Esophagus muscularis mucosa (tissue), 4 donors: Measurements from ENCODE around the gene GLP2R. TPM values are rescaled to one million over a fixed set of nuclear protein-coding genes. Genes with fewer than 3 reads are reported as not detected.
A peak's percentile ranks its signal among the peaks of the same experiment; 100 is the strongest.
"Not testable (repeated sequence)": the region's sequence is repeated elsewhere in the genome, so short reads cannot be mapped to it uniquely, and the experiment has no call there.

Source experiments
- DNase-seq: peaks from one replicate; pipeline ENCODE4 v3.0.0-alpha.2; 2017; ENCODE audit errors: extremely low spot score
- H3K27ac ChIP-seq, 4 donors: fragments of 200-600 bp; sonication (generic); replicated peaks in 1 of 4; 1 replicate in 3 of 4; 2 replicates in 1 of 4; pipeline ENCODE4 v1.5.1; 2016 to 2019; ENCODE audit warnings: mild to moderate bottlenecking in 1 of 4
- H3K27me3 ChIP-seq, 4 donors: fragments of 200-600 bp; sonication (generic); one replicate each; pipeline versions ENCODE4 v1.5.1 to v1.6.0; 2016 to 2019
- H3K36me3 ChIP-seq, 4 donors: fragments of 200-600 bp; sonication (generic); one replicate each; pipeline ENCODE4 v1.5.1; 2016 to 2019
- H3K4me1 ChIP-seq, 4 donors: fragments of 200-600 bp; sonication (generic); one replicate each; pipeline ENCODE4 v1.5.1; 2016 to 2019
- H3K4me3 ChIP-seq, 4 donors: fragments of 200-600 bp; sonication (generic); 1 replicate in 2 of 4; 2 replicates in 2 of 4; pipeline ENCODE4 v1.5.1; 2016 to 2019; ENCODE audit warnings: mild to moderate bottlenecking in 4 of 4, moderate library complexity in 1 of 4
- H3K9me3 ChIP-seq, 4 donors: fragments of 200-600 bp; sonication (generic); 1 replicate in 3 of 4; 2 replicates in 1 of 4; pipeline ENCODE4 v1.5.1; 2016 to 2019
- EP300 ChIP-seq: sonication (generic); formaldehyde crosslinking; IDR thresholded peaks from one replicate; pipeline ENCODE4 v1.6.1; 2017; ENCODE audit warnings: antibody characterized with exemption
- POLR2A ChIP-seq: fragments of 450-650 bp; IDR thresholded peaks from one replicate; pipeline ENCODE4 v1.6.1; 2017; ENCODE audit warnings: antibody characterized with exemption, moderate library complexity, mild to moderate bottlenecking, low read depth
- POLR2AphosphoS5 ChIP-seq, 2 donors: sonication (generic); formaldehyde crosslinking; IDR thresholded peaks; one replicate each; pipeline ENCODE4 v1.6.1; 2017; ENCODE audit warnings: antibody characterized with exemption in 2 of 2
- WGBS: methylation state at CpG from one replicate; pipeline ENCODE4 v1.1.5; 2018; 5-methylcytosine and 5-hydroxymethylcytosine counted together
- intact Hi-C: fragments of 100-400 bp; cut with DNase I; formaldehyde crosslinking; loops from one replicate; pipeline ENCODE4 v1.15.1; 2023
- total RNA-seq, 4 donors: library from RNA; depleted of rRNA; stranded (reverse); fragments of >200 nt; gene quantifications; one replicate each; pipeline versions ENCODE4 v1.1.0 to v1.2.1, GENCODE V29; 2016
- TF ChIP-seq, protein P1 (sequence below), 3 experiments: fragments of 200-600 bp in 2 of 3; fragments of 450-650 bp in 1 of 3; sonication (generic) in 2 of 3; IDR thresholded peaks; one replicate each; pipeline ENCODE4 v1.5.1; 2017 to 2019; ENCODE audit warnings: antibody characterized with exemption in 3 of 3, mild to moderate bottlenecking in 2 of 3, moderate library complexity in 1 of 3

The GLP2R gene, protein sequence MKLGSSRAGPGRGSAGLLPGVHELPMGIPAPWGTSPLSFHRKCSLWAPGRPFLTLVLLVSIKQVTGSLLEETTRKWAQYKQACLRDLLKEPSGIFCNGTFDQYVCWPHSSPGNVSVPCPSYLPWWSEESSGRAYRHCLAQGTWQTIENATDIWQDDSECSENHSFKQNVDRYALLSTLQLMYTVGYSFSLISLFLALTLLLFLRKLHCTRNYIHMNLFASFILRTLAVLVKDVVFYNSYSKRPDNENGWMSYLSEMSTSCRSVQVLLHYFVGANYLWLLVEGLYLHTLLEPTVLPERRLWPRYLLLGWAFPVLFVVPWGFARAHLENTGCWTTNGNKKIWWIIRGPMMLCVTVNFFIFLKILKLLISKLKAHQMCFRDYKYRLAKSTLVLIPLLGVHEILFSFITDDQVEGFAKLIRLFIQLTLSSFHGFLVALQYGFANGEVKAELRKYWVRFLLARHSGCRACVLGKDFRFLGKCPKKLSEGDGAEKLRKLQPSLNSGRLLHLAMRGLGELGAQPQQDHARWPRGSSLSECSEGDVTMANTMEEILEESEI
- 10 to 100 TPM in 3 of 4 donors, 1 to 10 TPM in 1; 9.1 to 16.6 (median 14.6) TPM for total RNA-seq

DNA sequence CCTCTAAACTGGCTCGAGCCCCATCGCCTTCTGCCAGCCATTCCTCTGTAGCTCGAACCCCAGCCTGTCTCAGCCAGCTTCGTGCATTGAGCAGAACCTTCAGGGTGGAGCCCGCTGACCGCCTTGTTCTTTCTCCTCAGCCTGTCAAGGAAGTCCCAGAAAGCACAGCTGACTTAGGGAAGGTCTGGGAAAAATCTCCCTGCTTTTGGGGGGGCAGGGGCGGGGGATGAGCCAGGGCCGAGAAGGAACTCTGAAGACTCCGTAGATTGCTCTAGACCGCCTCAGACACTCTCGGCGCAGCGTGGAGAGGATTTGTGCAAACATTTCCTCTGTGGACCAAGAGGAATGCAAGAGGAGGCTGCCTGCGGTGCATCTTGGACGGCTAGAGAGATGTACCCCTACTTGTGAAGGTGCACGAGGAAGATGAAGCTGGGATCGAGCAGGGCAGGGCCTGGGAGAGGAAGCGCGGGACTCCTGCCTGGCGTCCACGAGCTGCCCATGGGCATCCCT is at the start of gene GLP2R:
TSS of gene GLP2R (plus strand) at position 284 of the 510 bp plus-strand sequence. CDS start at position 424, 140 bp downstream.
- intact Hi-C loops, result loop anchor here (5.0 kb wide), 1 partner anchor 47 kb away; no protein-coding TSS in a partner anchor
- H3K9me3 ChIP-seq, result no peaks in the 10 kb centered on the region
- TF ChIP-seq POLR2AphosphoS5 (IDR thresholded peaks at IDR 0.05) (no peak), POLR2A (no peak), EP300 (no peak)
- TF ChIP-seq, protein P1, sequence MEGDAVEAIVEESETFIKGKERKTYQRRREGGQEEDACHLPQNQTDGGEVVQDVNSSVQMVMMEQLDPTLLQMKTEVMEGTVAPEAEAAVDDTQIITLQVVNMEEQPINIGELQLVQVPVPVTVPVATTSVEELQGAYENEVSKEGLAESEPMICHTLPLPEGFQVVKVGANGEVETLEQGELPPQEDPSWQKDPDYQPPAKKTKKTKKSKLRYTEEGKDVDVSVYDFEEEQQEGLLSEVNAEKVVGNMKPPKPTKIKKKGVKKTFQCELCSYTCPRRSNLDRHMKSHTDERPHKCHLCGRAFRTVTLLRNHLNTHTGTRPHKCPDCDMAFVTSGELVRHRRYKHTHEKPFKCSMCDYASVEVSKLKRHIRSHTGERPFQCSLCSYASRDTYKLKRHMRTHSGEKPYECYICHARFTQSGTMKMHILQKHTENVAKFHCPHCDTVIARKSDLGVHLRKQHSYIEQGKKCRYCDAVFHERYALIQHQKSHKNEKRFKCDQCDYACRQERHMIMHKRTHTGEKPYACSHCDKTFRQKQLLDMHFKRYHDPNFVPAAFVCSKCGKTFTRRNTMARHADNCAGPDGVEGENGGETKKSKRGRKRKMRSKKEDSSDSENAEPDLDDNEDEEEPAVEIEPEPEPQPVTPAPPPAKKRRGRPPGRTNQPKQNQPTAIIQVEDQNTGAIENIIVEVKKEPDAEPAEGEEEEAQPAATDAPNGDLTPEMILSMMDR (IDR thresholded peaks at IDR 0.05), result no peak
- H3K4me1 ChIP-seq, result peaks cover 0 to 52% (median 42%) of the 10 kb centered on the region in 4 donors
- DNase-seq, result no peak
- H3K4me3 ChIP-seq, result peak within 1 kb of the TSS; percentile 22 to 34 (median 26)
- H3K36me3 ChIP-seq, result no peaks in the 10 kb centered on the region
- H3K27ac ChIP-seq, result peak within 1 kb of the TSS; percentile 23 to 36 (median 26)
- no peaks in the 10 kb centered on the region for H3K27me3 ChIP-seq
- WGBS, result 50% methylated on average over 18 of the region's 21 CpGs

DNA sequence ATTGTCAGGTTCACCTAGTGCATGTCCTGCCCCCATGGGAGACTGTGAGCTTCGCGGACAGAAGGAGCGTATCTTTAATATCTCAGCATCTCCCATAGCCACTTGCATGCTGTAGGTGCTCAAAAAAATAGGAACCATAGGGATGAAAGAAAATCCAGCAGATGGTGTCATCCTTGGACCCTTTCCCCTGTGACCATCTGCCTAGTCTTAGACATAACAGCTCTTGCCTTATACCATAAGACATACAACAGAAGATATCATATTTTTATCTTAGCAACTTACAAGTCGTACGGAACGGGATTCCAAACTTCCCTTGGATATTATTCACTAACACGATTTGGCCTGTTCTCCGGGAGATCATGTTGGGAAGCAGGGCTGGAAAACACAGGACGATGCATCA is 48.8 kb upstream of the GLP2R start:
- H3K4me1 ChIP-seq, result no peaks in the 10 kb centered on the region
- intact Hi-C loops, result no loop called here
- 86% methylated on average over 9 of the region's 9 CpGs for WGBS
- peaks cover 0 to 4% (median 0%) of the 10 kb centered on the region in 4 donors for H3K36me3 ChIP-seq
- H3K27me3 ChIP-seq, result peaks cover 0 to 3% (median 0%) of the 10 kb centered on the region in 4 donors
- TF ChIP-seq EP300, result no peak
- TF ChIP-seq, protein P1 (IDR thresholded peaks at IDR 0.05), result no peak
- no peak for TF ChIP-seq POLR2A
- TF ChIP-seq POLR2AphosphoS5 (IDR thresholded peaks at IDR 0.05), result no peak
- H3K9me3 ChIP-seq, result peaks cover 0 to 8% (median 3%) of the 10 kb centered on the region in 4 donors
- H3K27ac ChIP-seq, result no peak overlapping the region
- H3K4me3 ChIP-seq, result no peak overlapping the region
- DNase-seq, result no peak

GRCh38 chr17:9780552-9780951 is 45.2 kb upstream of the GLP2R start:
- intact Hi-C loops, result no loop called here
- TF ChIP-seq POLR2AphosphoS5 (IDR thresholded peaks at IDR 0.05) (no peak), EP300 (no peak), POLR2A (no peak)
- TF ChIP-seq, protein P1 (IDR thresholded peaks at IDR 0.05), result no peak
- H3K4me3 ChIP-seq, result no peak overlapping the region
- DNase-seq, result no peak
- no peak overlapping the region for H3K27ac ChIP-seq
- peaks cover 0 to 4% (median 0%) of the 10 kb centered on the region in 4 donors for H3K36me3 ChIP-seq
- H3K4me1 ChIP-seq, result no peaks in the 10 kb centered on the region
- peaks cover 0 to 5% (median 0%) of the 10 kb centered on the region in 4 donors for H3K27me3 ChIP-seq
- 84% methylated on average over 3 of the region's 3 CpGs for WGBS
- peaks cover 0 to 7% (median 3%) of the 10 kb centered on the region in 4 donors for H3K9me3 ChIP-seq

GRCh38 chr17:9783050-9783449 is 42.7 kb upstream of the GLP2R start:
- Histone ChIP-seq H3K4me1 (no peaks in the 10 kb centered on the region), H3K27me3 (peaks cover 0 to 5% (median 0%) of the 10 kb centered on the region in 4 donors), H3K4me3 (no peak overlapping the region), H3K27ac (no peak overlapping the region), H3K36me3 (peaks cover 0 to 4% (median 0%) of the 10 kb centered on the region in 4 donors), H3K9me3 (no peaks in the 10 kb centered on the region)
- 84% methylated on average over 4 of the region's 4 CpGs for WGBS
- TF ChIP-seq EP300 (no peak), POLR2A (no peak), POLR2AphosphoS5 (IDR thresholded peaks at IDR 0.05) (no peak)
- TF ChIP-seq, protein P1 (IDR thresholded peaks at IDR 0.05), result no peak
- no peak for DNase-seq
- intact Hi-C loops, result no loop called here

DNA sequence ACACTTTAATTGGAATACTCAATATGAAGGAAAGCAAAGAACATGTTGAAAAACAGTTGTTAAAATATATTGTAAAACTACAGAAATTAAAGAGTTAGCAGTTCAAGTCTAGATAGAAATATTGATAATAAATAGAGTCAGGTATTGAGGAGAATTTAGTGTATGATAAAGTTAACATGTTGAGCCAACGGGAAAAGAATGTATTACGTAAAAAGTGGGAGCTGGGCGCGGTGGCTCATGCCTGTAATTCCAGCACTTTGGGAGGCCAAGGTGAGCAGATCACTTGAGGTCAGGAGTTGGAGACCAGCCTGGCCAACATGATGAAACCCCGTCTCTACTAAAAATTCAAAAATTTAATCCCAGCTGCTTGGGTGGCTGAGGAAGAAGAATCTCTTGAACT is 42.3 kb upstream of the GLP2R start:
- H3K27ac ChIP-seq, H3K36me3 ChIP-seq, intact Hi-C loops, DNase-seq, H3K9me3 ChIP-seq, H3K4me3 ChIP-seq, H3K4me1 ChIP-seq, H3K27me3 ChIP-seq: not testable (repeated sequence)
- 88% methylated on average over 5 of the region's 5 CpGs for WGBS
